ENCODE measurements around the gene BRME1. TPM values are rescaled to one million over a fixed set of nuclear protein-coding genes. Genes with fewer than 3 reads are reported as not detected.

Gene BRME1
- total RNA-seq, 1 donor from 2014 or later, result 0.49 TPM

GRCh38 chr19:13834244-13835069 is 71.5 kb downstream of the BRME1 start:
- H3K27ac ChIP-seq, result no peak overlapping the region
- H3K36me3 ChIP-seq, result no peaks in the 10 kb centered on the region
- Mint-ChIP-seq H3K4me1 (peaks cover 10% of the 10 kb centered on the region), H3K9me3 (no peaks in the 10 kb centered on the region), H3K27ac (no peak overlapping the region), H3K4me3 (peak overlapping the region; percentile 76), H3K27me3 (ENCODE audit: insufficient read depth, low read depth) (peaks cover 2% of the 10 kb centered on the region), H3K36me3 (peaks cover 8% of the 10 kb centered on the region)
- no peaks in the 10 kb centered on the region for H3K79me2 ChIP-seq (ENCODE audit: low read depth)
- H4K20me1 ChIP-seq (ENCODE audit: low read depth), result no peaks in the 10 kb centered on the region
- H3K9ac ChIP-seq, result no peak overlapping the region
- no peak overlapping the region for H3K4me3 ChIP-seq
- TF ChIP-seq EZH2 (IDR thresholded peaks at IDR 0.05) (no peak), CTCF (IDR thresholded peaks at IDR 0.05) (no peak), EZH2phosphoT487 (IDR thresholded peaks at IDR 0.05) (no peak)
- no peaks in the 10 kb centered on the region for H3K27me3 ChIP-seq
- H3K4me2 ChIP-seq, result peak overlapping the region; percentile 87
- no peak for DNase-seq (ENCODE audit: low spot score)
- no peaks in the 10 kb centered on the region for H3K9me3 ChIP-seq (ENCODE audit: low read depth)
- no peaks in the 10 kb centered on the region for H3K4me1 ChIP-seq
- H3F3A ChIP-seq (ENCODE audit: low read depth), result peaks cover 13% of the 10 kb centered on the region
- H2AFZ ChIP-seq (replicated peaks), result no peak overlapping the region

- peaks cover 10% of the 10 kb centered on the region for H3K4me1 Mint-ChIP-seq
- peaks cover 3% of the 10 kb centered on the region for H3K27me3 Mint-ChIP-seq (ENCODE audit: insufficient read depth, low read depth)
- peak; percentile 95 for DNase-seq (ENCODE audit: low spot score)
- peak overlapping the region; percentile 80 for H3K4me3 Mint-ChIP-seq
- Histone ChIP-seq H3K36me3 (no peaks in the 10 kb centered on the region), H3K4me3 (peak overlapping the region; percentile 57), H3K9ac (no peak overlapping the region), H3K4me2 (peak overlapping the region; percentile 87), H3K9me3 (ENCODE audit: low read depth) (no peaks in the 10 kb centered on the region), H3K79me2 (ENCODE audit: low read depth) (no peaks in the 10 kb centered on the region), H2AFZ (replicated peaks) (peak overlapping the region; percentile 26), H3K27me3 (no peaks in the 10 kb centered on the region), H4K20me1 (ENCODE audit: low read depth) (no peaks in the 10 kb centered on the region), H3K4me1 (no peaks in the 10 kb centered on the region), H3K27ac (no peak overlapping the region), H3F3A (ENCODE audit: low read depth) (peaks cover 13% of the 10 kb centered on the region)
- no peak overlapping the region for H3K27ac Mint-ChIP-seq
- no peak for TF ChIP-seq EZH2 (IDR thresholded peaks at IDR 0.05)
- TF ChIP-seq CTCF (IDR thresholded peaks at IDR 0.05), result peak; percentile 56
- H3K9me3 Mint-ChIP-seq, result no peaks in the 10 kb centered on the region
- H3K36me3 Mint-ChIP-seq, result peaks cover 10% of the 10 kb centered on the region
Measured at GRCh38 chr19:13833330-13834243, 72.3 kb downstream of the BRME1 start.

MicroRNA genes within 50 kb of the gene (microRNA counts, 767-probe panel; counts per million panel counts)
- microRNA hsa-miR-181c-5p (460 counts per million, percentile 90 among the panel's probes with 10 or more counts), microRNA hsa-miR-23a-3p (6,756 counts per million, percentile 92 among the panel's probes with 10 or more counts), microRNA hsa-miR-24-3p (460 counts per million, percentile 90 among the panel's probes with 10 or more counts), microRNA hsa-miR-27a-3p (460 counts per million, percentile 90 among the panel's probes with 10 or more counts)

Small RNAs within 50 kb of the gene (microRNA-seq; reads per million reads assigned to microRNA genes)
- gene MIR181C (7.1 reads per million, percentile 31 among the genes with 10 or more reads in this experiment), gene MIR181D (4.5 reads per million, percentile 23 among the genes with 10 or more reads in this experiment)

Small RNAs within 50 kb of the gene (small RNA-seq; reads per million reads assigned to genes)
- 0.09 reads per million for gene MIR181C
- gene MIR181D, result 0.45 reads per million, percentile 50 among the genes with 10 or more reads in this experiment

Other genes with a start within 250 kb of the BRME1 start
- gene MRI1, start 141.6 kb downstream of the BRME1 start, total RNA-seq (ENCODE audit: low replicate concordance), result 6.3 and 22.5 TPM in 2 replicates
- 88.2 and 95.6 TPM in 2 replicates for gene C19orf53, start 131.7 kb downstream of the BRME1 start, total RNA-seq (ENCODE audit: low replicate concordance)
- 6.7 and 20.4 TPM in 2 replicates for gene ZSWIM4, start 110.7 kb downstream of the BRME1 start, total RNA-seq (ENCODE audit: low replicate concordance)
- gene NANOS3, start 29.0 kb downstream of the BRME1 start, total RNA-seq (ENCODE audit: low replicate concordance), result not detected in 2 replicates
- gene CC2D1A, start 84 bp upstream of the BRME1 start, total RNA-seq (ENCODE audit: low replicate concordance), result 8.1 and 22.0 TPM in 2 replicates
- gene PODNL1, start 32.3 kb upstream of the BRME1 start, total RNA-seq (ENCODE audit: low replicate concordance), result 1.9 TPM in 1 of 2 replicates, not detected in the other
- gene DCAF15, start 46.4 kb upstream of the BRME1 start, total RNA-seq (ENCODE audit: low replicate concordance), result 28.6 and 69.9 TPM in 2 replicates
- gene RFX1, start 100.2 kb upstream of the BRME1 start, total RNA-seq (ENCODE audit: low replicate concordance), result 1.0 and 3.3 TPM in 2 replicates
- gene RLN3, start 122.0 kb upstream of the BRME1 start, total RNA-seq (ENCODE audit: low replicate concordance), result not detected in 2 replicates
- 1.2 and 3.3 TPM in 2 replicates for gene IL27RA, start 125.6 kb upstream of the BRME1 start, total RNA-seq (ENCODE audit: low replicate concordance)
- 4.0 TPM in 1 of 2 replicates, not detected in the other for gene PALM3, start 156.0 kb upstream of the BRME1 start, total RNA-seq (ENCODE audit: low replicate concordance)
- 0.68 TPM in 1 of 2 replicates, not detected in the other for gene MISP3, start 166.7 kb upstream of the BRME1 start, total RNA-seq (ENCODE audit: low replicate concordance)
- gene C19orf67, start 179.7 kb upstream of the BRME1 start, total RNA-seq (ENCODE audit: low replicate concordance), result not detected in 2 replicates
- 22.1 and 53.0 TPM in 2 replicates for gene SAMD1, start 184.6 kb upstream of the BRME1 start, total RNA-seq (ENCODE audit: low replicate concordance)
- 22.2 and 31.8 TPM in 2 replicates for gene PRKACA, start 211.6 kb upstream of the BRME1 start, total RNA-seq (ENCODE audit: low replicate concordance)
- 16.4 and 38.8 TPM in 2 replicates for gene ASF1B, start 230.5 kb upstream of the BRME1 start, total RNA-seq (ENCODE audit: low replicate concordance)

All from neural progenitor cell (in vitro differentiated cells).